ENCODE data around the gene AP3B1.

AP3B1 gene

GRCh38 chr5:77995793-77996409, 298.6 kb downstream of the AP3B1 start:
- H3K36me3 Mint-ChIP-seq (ENCODE audit: low read depth): peaks cover 14% of the 10 kb centered on the region
- H3K27ac Mint-ChIP-seq: no peak overlapping the region
- H3K27me3 Mint-ChIP-seq: no peaks in the 10 kb centered on the region
- no peaks in the 10 kb centered on the region for H3K9me3 Mint-ChIP-seq
- no peak overlapping the region for H3K4me3 Mint-ChIP-seq
- no peak for ATAC-seq
- H3K4me1 Mint-ChIP-seq: no peaks in the 10 kb centered on the region
- DNase-seq: no peak

- H3K4me3 Mint-ChIP-seq: no peak overlapping the region
- H3K36me3 Mint-ChIP-seq (ENCODE audit: low read depth): peaks cover 10% of the 10 kb centered on the region
- ATAC-seq (no peak), DNase-seq (no peak)
- H3K27me3 Mint-ChIP-seq: no peaks in the 10 kb centered on the region
- H3K4me1 Mint-ChIP-seq: peaks cover 2% of the 10 kb centered on the region
- no peaks in the 10 kb centered on the region for H3K9me3 Mint-ChIP-seq
- no peak overlapping the region for H3K27ac Mint-ChIP-seq
Measured at GRCh38 chr5:77994943-77995342, 299.6 kb downstream of the AP3B1 start.

GRCh38 chr5:77993855-77994318, 300.6 kb downstream of the AP3B1 start:
- Mint-ChIP-seq H3K4me1 (peaks cover 2% of the 10 kb centered on the region), H3K9me3 (no peaks in the 10 kb centered on the region), H3K27me3 (no peaks in the 10 kb centered on the region), H3K36me3 (ENCODE audit: low read depth) (peaks cover 7% of the 10 kb centered on the region), H3K27ac (no peak overlapping the region), H3K4me3 (no peak overlapping the region)
- DNase-seq: no peak
- ATAC-seq: no peak

- ATAC-seq (no peak), DNase-seq (no peak)
- no peaks in the 10 kb centered on the region for H3K9me3 Mint-ChIP-seq
- H3K27ac Mint-ChIP-seq: no peak overlapping the region
- no peak overlapping the region for H3K4me3 Mint-ChIP-seq
- H3K36me3 Mint-ChIP-seq (ENCODE audit: low read depth): peaks cover 7% of the 10 kb centered on the region
- no peaks in the 10 kb centered on the region for H3K27me3 Mint-ChIP-seq
- H3K4me1 Mint-ChIP-seq: peaks cover 2% of the 10 kb centered on the region
Measured at GRCh38 chr5:77993141-77993854, 301.2 kb downstream of the AP3B1 start.

- DNase-seq (no peak), ATAC-seq (peak; percentile 46)
- Mint-ChIP-seq H3K27ac (no peak overlapping the region), H3K36me3 (ENCODE audit: low read depth) (no peaks in the 10 kb centered on the region), H3K4me3 (no peak overlapping the region), H3K27me3 (no peaks in the 10 kb centered on the region), H3K9me3 (no peaks in the 10 kb centered on the region), H3K4me1 (peaks cover 2% of the 10 kb centered on the region)
Measured at GRCh38 chr5:77991084-77991483, 303.4 kb downstream of the AP3B1 start.

- ATAC-seq: peak; percentile 68
- Mint-ChIP-seq H3K27me3 (no peaks in the 10 kb centered on the region), H3K27ac (no peak overlapping the region), H3K4me3 (no peak overlapping the region), H3K36me3 (ENCODE audit: low read depth) (no peaks in the 10 kb centered on the region), H3K4me1 (peaks cover 2% of the 10 kb centered on the region), H3K9me3 (no peaks in the 10 kb centered on the region)
- no peak for DNase-seq
Measured at GRCh38 chr5:77990020-77990419, 304.5 kb downstream of the AP3B1 start.

- H3K4me3 Mint-ChIP-seq: no peak overlapping the region
- DNase-seq: no peak
- peaks cover under 1% of the 10 kb centered on the region for H3K27me3 Mint-ChIP-seq
- no peak for ATAC-seq
- no peaks in the 10 kb centered on the region for H3K36me3 Mint-ChIP-seq (ENCODE audit: low read depth)
- no peaks in the 10 kb centered on the region for H3K9me3 Mint-ChIP-seq
- H3K4me1 Mint-ChIP-seq: peaks cover 2% of the 10 kb centered on the region
- H3K27ac Mint-ChIP-seq: no peak overlapping the region
Measured at GRCh38 chr5:77987988-77988387, 306.5 kb downstream of the AP3B1 start.

GRCh38 chr5:77987331-77987730, 307.2 kb downstream of the AP3B1 start:
- H3K4me3 Mint-ChIP-seq: no peak overlapping the region
- DNase-seq (no peak), ATAC-seq (no peak)
- H3K36me3 Mint-ChIP-seq (ENCODE audit: low read depth): no peaks in the 10 kb centered on the region
- H3K27ac Mint-ChIP-seq: no peak overlapping the region
- H3K4me1 Mint-ChIP-seq: peaks cover 2% of the 10 kb centered on the region
- H3K9me3 Mint-ChIP-seq: no peaks in the 10 kb centered on the region
- H3K27me3 Mint-ChIP-seq: peaks cover 3% of the 10 kb centered on the region

GRCh38 chr5:77986261-77986660, 308.2 kb downstream of the AP3B1 start:
- H3K9me3 Mint-ChIP-seq: no peaks in the 10 kb centered on the region
- peaks cover 6% of the 10 kb centered on the region for H3K27me3 Mint-ChIP-seq
- H3K36me3 Mint-ChIP-seq (ENCODE audit: low read depth): no peaks in the 10 kb centered on the region
- peaks cover 2% of the 10 kb centered on the region for H3K4me1 Mint-ChIP-seq
- no peak overlapping the region for H3K4me3 Mint-ChIP-seq
- no peak for DNase-seq
- no peak for ATAC-seq
- no peak overlapping the region for H3K27ac Mint-ChIP-seq

GRCh38 chr5:77985247-77985646, 309.3 kb downstream of the AP3B1 start:
- ATAC-seq (no peak), DNase-seq (no peak)
- Mint-ChIP-seq H3K4me1 (peaks cover 2% of the 10 kb centered on the region), H3K36me3 (ENCODE audit: low read depth) (no peaks in the 10 kb centered on the region), H3K27ac (no peak overlapping the region), H3K27me3 (peaks cover 11% of the 10 kb centered on the region), H3K9me3 (no peaks in the 10 kb centered on the region), H3K4me3 (no peak overlapping the region)

GRCh38 chr5:77984587-77984986, 309.9 kb downstream of the AP3B1 start:
- no peak overlapping the region for H3K27ac Mint-ChIP-seq
- ATAC-seq (no peak), DNase-seq (no peak)
- no peak overlapping the region for H3K4me3 Mint-ChIP-seq
- no peaks in the 10 kb centered on the region for H3K4me1 Mint-ChIP-seq
- H3K36me3 Mint-ChIP-seq (ENCODE audit: low read depth): no peaks in the 10 kb centered on the region
- H3K27me3 Mint-ChIP-seq: peaks cover 18% of the 10 kb centered on the region
- H3K9me3 Mint-ChIP-seq: no peaks in the 10 kb centered on the region

- ATAC-seq (no peak), DNase-seq (no peak)
- H3K4me1 Mint-ChIP-seq: no peaks in the 10 kb centered on the region
- H3K36me3 Mint-ChIP-seq (ENCODE audit: low read depth): no peaks in the 10 kb centered on the region
- no peaks in the 10 kb centered on the region for H3K9me3 Mint-ChIP-seq
- no peak overlapping the region for H3K4me3 Mint-ChIP-seq
- H3K27me3 Mint-ChIP-seq: peaks cover 22% of the 10 kb centered on the region
- no peak overlapping the region for H3K27ac Mint-ChIP-seq
Measured at GRCh38 chr5:77983482-77984199, 310.9 kb downstream of the AP3B1 start.

GRCh38 chr5:77981820-77982219, 312.7 kb downstream of the AP3B1 start:
- Mint-ChIP-seq H3K27ac (no peak overlapping the region), H3K9me3 (no peaks in the 10 kb centered on the region), H3K4me3 (no peak overlapping the region), H3K4me1 (no peaks in the 10 kb centered on the region), H3K27me3 (peaks cover 30% of the 10 kb centered on the region), H3K36me3 (ENCODE audit: low read depth) (no peaks in the 10 kb centered on the region)
- ATAC-seq: no peak
- DNase-seq: no peak

GRCh38 chr5:77974576-77974975, 319.9 kb downstream of the AP3B1 start:
- H3K27me3 Mint-ChIP-seq: peaks cover 73% of the 10 kb centered on the region
- no peak for DNase-seq
- H3K4me1 Mint-ChIP-seq: peaks cover 9% of the 10 kb centered on the region
- no peaks in the 10 kb centered on the region for H3K9me3 Mint-ChIP-seq
- no peaks in the 10 kb centered on the region for H3K36me3 Mint-ChIP-seq (ENCODE audit: low read depth)
- ATAC-seq: no peak
- H3K27ac Mint-ChIP-seq: no peak overlapping the region
- no peak overlapping the region for H3K4me3 Mint-ChIP-seq

GRCh38 chr5:77973253-77973609, 321.3 kb downstream of the AP3B1 start:
- ATAC-seq (no peak), DNase-seq (no peak)
- H3K9me3 Mint-ChIP-seq: no peaks in the 10 kb centered on the region
- H3K36me3 Mint-ChIP-seq (ENCODE audit: low read depth): no peaks in the 10 kb centered on the region
- H3K27ac Mint-ChIP-seq: no peak overlapping the region
- H3K4me1 Mint-ChIP-seq: peaks cover 9% of the 10 kb centered on the region
- peaks cover 75% of the 10 kb centered on the region for H3K27me3 Mint-ChIP-seq
- H3K4me3 Mint-ChIP-seq: peak overlapping the region; percentile 67

All from activated naive CD8-positive, alpha-beta T cell treated with anti-CD3 and anti-CD28 coated beads, Interleukin-2, amount 50 U/mL, for 24 hours (primary cell).